ENCODE measurements around the gene DNMT3A.

Gene DNMT3A

DNA sequence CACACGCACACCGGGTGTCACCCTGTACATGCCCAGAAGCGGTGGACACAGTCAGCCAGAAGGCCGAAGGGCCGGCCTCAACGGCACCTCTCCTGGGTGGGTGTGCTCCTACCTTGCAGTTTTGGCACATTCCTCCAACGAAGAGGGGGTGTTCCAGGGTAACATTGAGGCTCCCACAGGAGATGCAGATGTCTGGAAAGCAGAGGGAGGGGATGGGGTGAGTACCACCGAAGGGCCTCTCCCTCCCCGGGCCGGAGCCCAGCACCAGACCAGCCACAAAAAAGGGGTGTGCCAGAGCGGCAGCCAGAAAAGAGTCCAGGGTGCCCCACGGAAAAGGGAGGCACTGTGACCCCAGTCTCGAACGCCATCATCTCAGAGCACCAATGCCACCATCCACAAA is 96.6 kb downstream of the DNMT3A start:
- H3K27ac ChIP-seq (ENCODE audit: low read depth in 2 of 2, low read length in 2 of 2), result no peak overlapping the region
- no peaks in the 10 kb centered on the region for H3K27me3 ChIP-seq (ENCODE audit: control insufficient read depth in 2 of 2, insufficient read depth in 2 of 2, low read length in 2 of 2)
- peaks cover 65 to 67% of the 10 kb centered on the region in 2 donors for H3K36me3 ChIP-seq (ENCODE audit: control insufficient read depth in 2 of 2, insufficient read depth in 2 of 2, low read length in 2 of 2)
- no peaks in the 10 kb centered on the region for H3K4me1 ChIP-seq (ENCODE audit: control insufficient read depth in 2 of 2, insufficient read depth in 2 of 2, low read length in 2 of 2)
- H3K9me3 ChIP-seq (ENCODE audit: control insufficient read depth in 2 of 2, low read length in 2 of 2), result no peaks in the 10 kb centered on the region
- no peak overlapping the region for H3K9ac ChIP-seq (ENCODE audit: low read depth in 1 of 2, low read length in 2 of 2)
- no peak overlapping the region for H3K4me3 ChIP-seq (ENCODE audit: low read length in 2 of 2)

DNA sequence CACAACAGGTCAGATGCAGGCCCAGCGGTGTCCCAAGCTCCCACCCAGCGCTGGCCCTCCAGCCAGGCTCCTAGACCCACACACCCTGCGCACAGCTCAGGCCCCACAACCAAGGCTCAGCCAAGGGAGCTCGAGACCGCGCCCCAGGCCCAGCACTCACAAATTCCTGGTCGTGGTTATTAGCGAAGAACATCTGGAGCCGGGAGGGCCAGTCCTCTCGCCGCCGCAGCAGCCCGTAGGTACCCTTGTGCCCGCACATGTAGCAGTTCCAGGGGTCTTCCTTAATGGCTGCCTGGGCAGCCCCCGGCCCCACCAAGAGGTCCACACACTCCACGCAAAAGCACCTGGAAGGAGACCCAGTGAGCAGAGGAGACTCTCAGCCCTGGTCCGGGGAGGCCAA is 97.7 kb downstream of the DNMT3A start:
- Histone ChIP-seq H3K27me3 (ENCODE audit: control insufficient read depth in 2 of 2, insufficient read depth in 2 of 2, low read length in 2 of 2) (no peaks in the 10 kb centered on the region), H3K27ac (ENCODE audit: low read depth in 2 of 2, low read length in 2 of 2) (no peak overlapping the region), H3K4me3 (ENCODE audit: low read length in 2 of 2) (no peak overlapping the region), H3K9ac (ENCODE audit: low read depth in 1 of 2, low read length in 2 of 2) (no peak overlapping the region), H3K36me3 (ENCODE audit: control insufficient read depth in 2 of 2, insufficient read depth in 2 of 2, low read length in 2 of 2) (peaks cover 77 to 79% of the 10 kb centered on the region in 2 donors), H3K9me3 (ENCODE audit: control insufficient read depth in 2 of 2, low read length in 2 of 2) (no peaks in the 10 kb centered on the region), H3K4me1 (ENCODE audit: control insufficient read depth in 2 of 2, insufficient read depth in 2 of 2, low read length in 2 of 2) (no peaks in the 10 kb centered on the region)

DNA sequence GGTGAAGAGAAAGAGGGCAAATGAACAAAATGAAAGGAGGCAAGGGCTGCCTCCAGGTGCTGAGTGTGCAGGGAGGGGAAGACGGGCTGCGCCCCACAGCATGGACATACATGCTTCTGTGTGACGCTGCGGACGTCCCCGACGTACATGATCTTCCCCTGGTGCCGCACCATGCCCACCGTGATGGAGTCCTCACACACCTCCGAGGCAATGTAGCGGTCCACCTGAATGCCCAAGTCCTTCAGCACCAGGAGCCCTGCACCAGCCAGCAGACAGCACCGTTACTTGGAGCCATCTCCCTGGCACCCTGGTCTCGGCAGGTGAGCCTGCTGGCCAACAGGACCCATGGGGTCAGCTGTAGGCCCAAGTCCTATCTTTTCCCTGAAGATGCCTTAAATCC is 100.3 kb downstream of the DNMT3A start:
- Histone ChIP-seq H3K27ac (ENCODE audit: low read depth in 2 of 2, low read length in 2 of 2) (no peak overlapping the region), H3K4me1 (ENCODE audit: control insufficient read depth in 2 of 2, insufficient read depth in 2 of 2, low read length in 2 of 2) (no peaks in the 10 kb centered on the region), H3K4me3 (ENCODE audit: low read length in 2 of 2) (no peak overlapping the region), H3K9me3 (ENCODE audit: control insufficient read depth in 2 of 2, low read length in 2 of 2) (no peaks in the 10 kb centered on the region), H3K36me3 (ENCODE audit: control insufficient read depth in 2 of 2, insufficient read depth in 2 of 2, low read length in 2 of 2) (peaks cover 78 to 87% of the 10 kb centered on the region in 2 donors), H3K27me3 (ENCODE audit: control insufficient read depth in 2 of 2, insufficient read depth in 2 of 2, low read length in 2 of 2) (no peaks in the 10 kb centered on the region), H3K9ac (ENCODE audit: low read depth in 1 of 2, low read length in 2 of 2) (no peak overlapping the region)

DNA sequence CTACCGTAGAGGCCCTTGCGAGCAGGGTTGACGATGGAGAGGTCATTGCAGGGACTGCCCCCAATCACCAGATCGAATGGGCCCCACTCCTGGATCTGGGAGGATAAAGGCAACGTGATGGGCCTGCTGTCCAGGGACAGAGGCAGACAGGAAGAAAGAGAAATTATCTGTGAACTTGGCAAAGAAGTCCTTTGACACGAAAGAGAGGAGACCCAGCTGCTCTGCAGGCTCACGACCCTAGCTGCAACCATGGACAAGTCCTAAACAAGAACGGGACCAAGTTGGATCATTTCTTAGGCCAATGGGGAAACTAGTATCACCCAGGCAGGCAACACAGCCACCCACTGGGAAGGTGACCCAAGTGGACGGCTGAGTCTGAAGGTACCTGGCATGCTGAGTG is 101.1 kb downstream of the DNMT3A start:
- Histone ChIP-seq H3K36me3 (ENCODE audit: control insufficient read depth in 2 of 2, insufficient read depth in 2 of 2, low read length in 2 of 2) (peaks cover 74 to 82% of the 10 kb centered on the region in 2 donors), H3K4me3 (ENCODE audit: low read length in 2 of 2) (no peak overlapping the region), H3K27ac (ENCODE audit: low read depth in 2 of 2, low read length in 2 of 2) (no peak overlapping the region), H3K9ac (ENCODE audit: low read depth in 1 of 2, low read length in 2 of 2) (no peak overlapping the region), H3K27me3 (ENCODE audit: control insufficient read depth in 2 of 2, insufficient read depth in 2 of 2, low read length in 2 of 2) (no peaks in the 10 kb centered on the region), H3K9me3 (ENCODE audit: control insufficient read depth in 2 of 2, low read length in 2 of 2) (no peaks in the 10 kb centered on the region), H3K4me1 (ENCODE audit: control insufficient read depth in 2 of 2, insufficient read depth in 2 of 2, low read length in 2 of 2) (no peaks in the 10 kb centered on the region)

DNA sequence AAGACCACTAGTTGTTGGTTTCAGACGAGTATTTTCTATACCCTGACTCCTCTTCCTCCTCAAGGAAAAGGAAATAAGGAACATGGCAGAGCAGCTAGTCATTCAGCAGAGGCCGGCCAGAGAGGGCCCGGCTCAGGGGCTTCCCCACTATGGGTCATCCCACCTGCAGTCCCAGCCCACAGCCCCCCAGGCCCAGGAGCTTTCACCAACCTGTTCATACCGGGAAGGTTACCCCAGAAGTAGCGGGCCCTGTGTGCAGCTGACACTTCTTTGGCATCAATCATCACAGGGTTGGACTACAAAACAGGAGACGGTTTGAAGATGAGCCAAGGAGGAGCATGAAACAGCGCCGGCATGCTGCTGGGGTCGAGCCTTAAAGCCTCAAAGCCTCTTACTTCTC is 102.8 kb downstream of the DNMT3A start:
- Histone ChIP-seq H3K9me3 (ENCODE audit: control insufficient read depth in 2 of 2, low read length in 2 of 2) (no peaks in the 10 kb centered on the region), H3K4me3 (ENCODE audit: low read length in 2 of 2) (no peak overlapping the region), H3K36me3 (ENCODE audit: control insufficient read depth in 2 of 2, insufficient read depth in 2 of 2, low read length in 2 of 2) (peaks cover 70 to 76% of the 10 kb centered on the region in 2 donors), H3K4me1 (ENCODE audit: control insufficient read depth in 2 of 2, insufficient read depth in 2 of 2, low read length in 2 of 2) (no peaks in the 10 kb centered on the region), H3K9ac (ENCODE audit: low read depth in 1 of 2, low read length in 2 of 2) (no peak overlapping the region), H3K27me3 (ENCODE audit: control insufficient read depth in 2 of 2, insufficient read depth in 2 of 2, low read length in 2 of 2) (no peaks in the 10 kb centered on the region), H3K27ac (ENCODE audit: low read depth in 2 of 2, low read length in 2 of 2) (no peak overlapping the region)

DNA sequence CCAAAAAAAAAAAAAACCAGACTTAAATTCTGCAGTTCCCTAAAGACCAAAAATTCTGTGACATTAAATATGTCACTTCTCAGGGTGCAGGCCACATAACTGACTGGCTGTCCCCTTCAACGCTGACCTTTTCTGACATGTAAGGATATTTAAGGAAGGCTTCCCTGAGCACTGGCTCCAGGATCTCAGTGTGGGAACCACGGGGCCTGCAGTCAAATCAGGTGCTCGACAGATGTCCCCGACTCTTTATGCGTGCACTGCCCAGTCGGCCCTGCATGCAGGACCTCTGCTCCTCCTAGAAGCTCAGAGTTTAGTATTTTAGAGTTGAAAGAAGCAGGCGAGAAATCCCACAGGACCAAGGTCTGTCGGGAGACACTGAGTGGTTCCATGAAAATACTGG is 104.0 kb downstream of the DNMT3A start:
- Histone ChIP-seq H3K27ac (ENCODE audit: low read depth in 2 of 2, low read length in 2 of 2) (no peak overlapping the region), H3K4me3 (ENCODE audit: low read length in 2 of 2) (no peak overlapping the region), H3K9me3 (ENCODE audit: control insufficient read depth in 2 of 2, low read length in 2 of 2) (no peaks in the 10 kb centered on the region), H3K9ac (ENCODE audit: low read depth in 1 of 2, low read length in 2 of 2) (no peak overlapping the region), H3K27me3 (ENCODE audit: control insufficient read depth in 2 of 2, insufficient read depth in 2 of 2, low read length in 2 of 2) (no peaks in the 10 kb centered on the region), H3K36me3 (ENCODE audit: control insufficient read depth in 2 of 2, insufficient read depth in 2 of 2, low read length in 2 of 2) (peaks cover 71 to 77% of the 10 kb centered on the region in 2 donors), H3K4me1 (ENCODE audit: control insufficient read depth in 2 of 2, insufficient read depth in 2 of 2, low read length in 2 of 2) (no peaks in the 10 kb centered on the region)

DNA sequence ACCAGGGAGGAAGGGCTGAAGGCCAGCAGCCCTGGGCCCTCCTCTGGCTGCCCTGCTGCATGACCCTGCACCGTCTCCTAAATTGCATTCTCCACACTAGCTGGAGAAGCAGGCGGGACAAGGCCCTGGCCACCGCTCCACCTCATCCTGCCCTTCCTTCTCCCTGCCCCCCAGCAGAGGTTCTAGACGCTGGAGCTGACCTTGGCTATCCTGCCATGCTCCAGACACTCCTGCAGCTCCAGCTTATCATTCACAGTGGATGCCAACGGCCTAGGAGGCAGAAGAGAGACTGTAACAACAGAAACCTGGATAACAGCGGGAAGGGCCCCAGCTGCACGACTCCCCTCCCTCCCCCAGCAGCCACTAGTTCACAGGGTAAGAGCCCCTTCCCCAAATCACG is 105.0 kb downstream of the DNMT3A start:
- no peaks in the 10 kb centered on the region for H3K9me3 ChIP-seq (ENCODE audit: control insufficient read depth in 2 of 2, low read length in 2 of 2)
- H3K4me1 ChIP-seq (ENCODE audit: control insufficient read depth in 2 of 2, insufficient read depth in 2 of 2, low read length in 2 of 2), result no peaks in the 10 kb centered on the region
- H3K4me3 ChIP-seq (ENCODE audit: low read length in 2 of 2), result no peak overlapping the region
- H3K27ac ChIP-seq (ENCODE audit: low read depth in 2 of 2, low read length in 2 of 2), result no peak overlapping the region
- peaks cover 70 to 72% of the 10 kb centered on the region in 2 donors for H3K36me3 ChIP-seq (ENCODE audit: control insufficient read depth in 2 of 2, insufficient read depth in 2 of 2, low read length in 2 of 2)
- H3K27me3 ChIP-seq (ENCODE audit: control insufficient read depth in 2 of 2, insufficient read depth in 2 of 2, low read length in 2 of 2), result no peaks in the 10 kb centered on the region
- H3K9ac ChIP-seq (ENCODE audit: low read depth in 1 of 2, low read length in 2 of 2), result no peak overlapping the region

DNA sequence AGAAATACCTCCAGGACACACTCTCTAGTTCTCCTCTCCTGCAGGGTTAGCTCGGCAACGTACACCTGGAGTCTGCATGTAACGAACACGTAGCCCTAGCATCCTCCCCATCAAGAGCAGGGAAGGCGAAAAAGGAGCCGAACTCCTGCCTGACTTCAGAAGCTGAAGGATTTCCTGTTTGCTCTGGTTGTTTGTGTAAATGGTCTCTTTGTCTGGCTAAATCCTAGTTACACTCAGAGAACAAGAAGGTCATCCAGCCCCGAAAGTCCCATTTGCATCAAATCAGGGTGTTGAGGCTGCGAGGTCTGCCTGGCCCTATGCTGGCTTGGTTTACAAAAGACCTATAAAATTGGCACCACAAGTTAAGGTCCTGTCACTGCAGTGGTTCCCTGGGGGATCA is 107.0 kb downstream of the DNMT3A start:
- no peak overlapping the region for H3K9ac ChIP-seq (ENCODE audit: low read depth in 1 of 2, low read length in 2 of 2)
- H3K27me3 ChIP-seq (ENCODE audit: control insufficient read depth in 2 of 2, insufficient read depth in 2 of 2, low read length in 2 of 2), result no peaks in the 10 kb centered on the region
- H3K4me1 ChIP-seq (ENCODE audit: control insufficient read depth in 2 of 2, insufficient read depth in 2 of 2, low read length in 2 of 2), result no peaks in the 10 kb centered on the region
- H3K27ac ChIP-seq (ENCODE audit: low read depth in 2 of 2, low read length in 2 of 2), result no peak overlapping the region
- H3K9me3 ChIP-seq (ENCODE audit: control insufficient read depth in 2 of 2, low read length in 2 of 2), result no peaks in the 10 kb centered on the region
- peaks cover 50 to 57% of the 10 kb centered on the region in 2 donors for H3K36me3 ChIP-seq (ENCODE audit: control insufficient read depth in 2 of 2, insufficient read depth in 2 of 2, low read length in 2 of 2)
- H3K4me3 ChIP-seq (ENCODE audit: low read length in 2 of 2), result no peak overlapping the region

DNA sequence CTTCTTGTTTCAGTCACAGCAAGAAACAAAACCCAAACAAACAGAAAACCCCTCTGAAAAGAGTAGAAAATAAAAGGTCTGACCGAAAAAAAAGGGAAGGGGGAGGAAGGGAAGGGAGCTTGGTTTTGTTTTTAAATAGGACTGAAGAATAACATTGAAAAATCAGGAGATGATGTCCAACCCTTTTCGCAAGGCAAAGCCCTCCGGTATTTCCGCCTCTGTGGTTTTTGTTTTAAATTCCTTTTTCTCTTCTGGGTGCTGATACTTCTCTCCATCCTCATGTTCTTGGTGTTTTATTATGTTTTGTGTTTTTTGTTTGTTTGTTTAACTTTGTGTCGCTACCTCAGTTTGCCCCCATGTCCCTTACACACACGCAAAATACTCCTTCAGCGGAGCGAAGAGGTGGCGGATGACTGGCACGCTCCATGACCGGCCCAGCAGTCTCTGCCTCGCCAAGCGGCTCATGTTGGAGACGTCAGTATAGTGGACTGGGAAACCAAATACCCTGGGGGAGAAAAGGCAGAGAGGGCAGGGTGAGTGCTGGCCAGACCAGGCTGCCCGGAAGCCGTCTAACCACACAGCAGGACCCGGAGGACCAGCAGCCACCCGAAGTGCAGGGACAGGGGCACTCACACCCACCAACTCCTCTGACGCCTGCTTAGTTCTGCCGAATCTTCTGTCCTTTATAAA is 107.7 kb downstream of the DNMT3A start:
- Histone ChIP-seq H3K27me3 (ENCODE audit: control insufficient read depth in 2 of 2, insufficient read depth in 2 of 2, low read length in 2 of 2) (no peaks in the 10 kb centered on the region), H3K4me3 (ENCODE audit: low read length in 2 of 2) (no peak overlapping the region), H3K9ac (ENCODE audit: low read depth in 1 of 2, low read length in 2 of 2) (no peak overlapping the region), H3K36me3 (ENCODE audit: control insufficient read depth in 2 of 2, insufficient read depth in 2 of 2, low read length in 2 of 2) (peaks cover 43 to 50% of the 10 kb centered on the region in 2 donors), H3K4me1 (ENCODE audit: control insufficient read depth in 2 of 2, insufficient read depth in 2 of 2, low read length in 2 of 2) (peaks cover 0 to 1% of the 10 kb centered on the region in 2 donors), H3K27ac (ENCODE audit: low read depth in 2 of 2, low read length in 2 of 2) (no peak overlapping the region), H3K9me3 (ENCODE audit: control insufficient read depth in 2 of 2, low read length in 2 of 2) (no peaks in the 10 kb centered on the region)

DNA sequence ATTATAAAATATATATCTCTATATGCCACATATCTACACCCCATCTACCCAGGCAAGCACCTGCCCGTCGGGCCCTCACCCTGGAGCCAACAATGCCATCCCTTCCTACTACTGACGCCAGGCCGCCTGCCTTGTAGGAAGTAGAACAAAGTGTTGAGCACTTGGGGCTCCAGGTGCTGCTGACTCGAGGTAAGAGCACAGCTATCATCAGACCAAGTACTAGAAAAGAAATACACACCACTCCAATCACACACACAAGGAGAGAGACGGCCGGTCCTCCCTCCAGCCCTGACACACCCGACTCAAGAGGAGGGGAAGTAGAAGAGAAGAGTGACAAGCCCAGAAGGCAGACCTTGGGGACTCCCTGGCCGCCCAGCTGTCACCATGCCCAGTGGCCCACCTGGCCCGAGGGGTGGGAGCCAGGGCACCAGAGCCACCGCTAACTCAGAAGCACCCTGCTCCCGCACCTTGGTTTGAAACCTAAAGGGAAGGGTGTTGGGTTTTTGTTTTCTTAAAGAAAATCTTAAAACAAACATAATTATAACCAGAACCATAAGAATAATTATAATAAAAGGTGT is 109.4 kb downstream of the DNMT3A start:
- H3K9ac ChIP-seq (ENCODE audit: low read depth in 1 of 2, low read length in 2 of 2), result no peak overlapping the region
- no peaks in the 10 kb centered on the region for H3K27me3 ChIP-seq (ENCODE audit: control insufficient read depth in 2 of 2, insufficient read depth in 2 of 2, low read length in 2 of 2)
- no peaks in the 10 kb centered on the region for H3K9me3 ChIP-seq (ENCODE audit: control insufficient read depth in 2 of 2, low read length in 2 of 2)
- peaks cover 0 to 4% of the 10 kb centered on the region in 2 donors for H3K4me1 ChIP-seq (ENCODE audit: control insufficient read depth in 2 of 2, insufficient read depth in 2 of 2, low read length in 2 of 2)
- no peak overlapping the region for H3K4me3 ChIP-seq (ENCODE audit: low read length in 2 of 2)
- H3K36me3 ChIP-seq (ENCODE audit: control insufficient read depth in 2 of 2, insufficient read depth in 2 of 2, low read length in 2 of 2), result peaks cover 33 to 37% of the 10 kb centered on the region in 2 donors
- H3K27ac ChIP-seq (ENCODE audit: low read depth in 2 of 2, low read length in 2 of 2), result no peak overlapping the region

All from mucosa of rectum (tissue), 2 donors.